Mononuclear cell (primary cell): ENCODE measurements around the gene IER5L. TPM values are rescaled to one million over a fixed set of nuclear protein-coding genes. Genes with fewer than 3 reads are reported as not detected.

Experiments
- H3K27me3 ChIP-seq: 2 replicates; pipeline ENCODE4 v1.6.0; 2011; ENCODE audit warnings: low read length, control low read depth; ENCODE audit not compliant: insufficient read depth
- H3K4me1 ChIP-seq: 2 replicates; pipeline ENCODE4 v1.5.1; 2011; ENCODE audit warnings: mild to moderate bottlenecking, low read length, control low read depth; ENCODE audit not compliant: insufficient read depth
- H3K4me3 ChIP-seq: 2 replicates; pipeline ENCODE4 v1.5.1; 2011; ENCODE audit warnings: mild to moderate bottlenecking, low read length, moderate library complexity
- H3K9me3 ChIP-seq: 2 replicates; pipeline ENCODE4 v1.5.1; 2011; ENCODE audit warnings: low read depth, mild to moderate bottlenecking, control low read depth, low read length
- total RNA-seq: library from RNA; depleted of rRNA; stranded (reverse); fragments of >200 nt; gene quantifications from one replicate; pipeline ENCODE4 v1.2.3, GENCODE V29; 2012

Gene IER5L
- 13.2 TPM for total RNA-seq

GRCh38 chr9:129177791-129178567 lies at the start of gene IER5L:
TSS of gene IER5L (minus strand) at chr9:129178261. CDS start at chr9:129178052, 209 bp downstream.
- Histone ChIP-seq H3K9me3 (no peaks in the 10 kb centered on the region), H3K4me1 (peaks cover 40% of the 10 kb centered on the region), H3K27me3 (peaks cover 6% of the 10 kb centered on the region), H3K4me3 (peak within 1 kb of the TSS; percentile 61)

GRCh38 chr9:129227843-129228189 lies 49.8 kb upstream of the IER5L start:
- Histone ChIP-seq H3K9me3 (no peaks in the 10 kb centered on the region), H3K27me3 (no peaks in the 10 kb centered on the region), H3K4me1 (peaks cover 8% of the 10 kb centered on the region), H3K4me3 (no peak overlapping the region)

- Histone ChIP-seq H3K27me3 (no peaks in the 10 kb centered on the region), H3K9me3 (no peaks in the 10 kb centered on the region), H3K4me1 (peaks cover 8% of the 10 kb centered on the region), H3K4me3 (no peak overlapping the region)
These were observed 47.8 kb upstream of the IER5L start for GRCh38 chr9:129225815-129226214.

GRCh38 chr9:129225490-129225778 lies 47.4 kb upstream of the IER5L start:
- peaks cover 8% of the 10 kb centered on the region for H3K4me1 ChIP-seq
- no peaks in the 10 kb centered on the region for H3K27me3 ChIP-seq
- H3K9me3 ChIP-seq, result no peaks in the 10 kb centered on the region
- H3K4me3 ChIP-seq, result no peak overlapping the region

- no peak overlapping the region for H3K4me3 ChIP-seq
- peaks cover 8% of the 10 kb centered on the region for H3K4me1 ChIP-seq
- H3K9me3 ChIP-seq, result no peaks in the 10 kb centered on the region
- no peaks in the 10 kb centered on the region for H3K27me3 ChIP-seq
These were observed 46.8 kb upstream of the IER5L start for GRCh38 chr9:129224618-129225489.

GRCh38 chr9:129223551-129224208 lies 45.6 kb upstream of the IER5L start:
- Histone ChIP-seq H3K27me3 (no peaks in the 10 kb centered on the region), H3K4me1 (peaks cover 8% of the 10 kb centered on the region), H3K9me3 (no peaks in the 10 kb centered on the region), H3K4me3 (no peak overlapping the region)

GRCh38 chr9:129222819-129223218 lies 44.8 kb upstream of the IER5L start:
- no peaks in the 10 kb centered on the region for H3K9me3 ChIP-seq
- H3K4me1 ChIP-seq, result peaks cover 8% of the 10 kb centered on the region
- no peak overlapping the region for H3K4me3 ChIP-seq
- no peaks in the 10 kb centered on the region for H3K27me3 ChIP-seq

- Histone ChIP-seq H3K4me3 (no peak overlapping the region), H3K4me1 (peaks cover 8% of the 10 kb centered on the region), H3K27me3 (no peaks in the 10 kb centered on the region), H3K9me3 (no peaks in the 10 kb centered on the region)
These were observed 44.0 kb upstream of the IER5L start for GRCh38 chr9:129221979-129222635.

GRCh38 chr9:129221233-129221632 lies 43.2 kb upstream of the IER5L start:
- peaks cover 6% of the 10 kb centered on the region for H3K4me1 ChIP-seq
- H3K9me3 ChIP-seq, result no peaks in the 10 kb centered on the region
- H3K27me3 ChIP-seq, result no peaks in the 10 kb centered on the region
- H3K4me3 ChIP-seq, result no peak overlapping the region

GRCh38 chr9:129220771-129221170 lies 42.7 kb upstream of the IER5L start:
- Histone ChIP-seq H3K4me3 (no peak overlapping the region), H3K4me1 (peaks cover 2% of the 10 kb centered on the region), H3K9me3 (no peaks in the 10 kb centered on the region), H3K27me3 (no peaks in the 10 kb centered on the region)

GRCh38 chr9:129218918-129219317 lies 40.9 kb upstream of the IER5L start:
- no peaks in the 10 kb centered on the region for H3K4me1 ChIP-seq
- no peak overlapping the region for H3K4me3 ChIP-seq
- no peaks in the 10 kb centered on the region for H3K27me3 ChIP-seq
- no peaks in the 10 kb centered on the region for H3K9me3 ChIP-seq

- Histone ChIP-seq H3K27me3 (no peaks in the 10 kb centered on the region), H3K4me1 (no peaks in the 10 kb centered on the region), H3K9me3 (no peaks in the 10 kb centered on the region), H3K4me3 (no peak overlapping the region)
These were observed 40.2 kb upstream of the IER5L start for GRCh38 chr9:129218272-129218625.

- Histone ChIP-seq H3K4me3 (no peak overlapping the region), H3K4me1 (peaks cover 8% of the 10 kb centered on the region), H3K9me3 (no peaks in the 10 kb centered on the region), H3K27me3 (no peaks in the 10 kb centered on the region)
These were observed 35.5 kb upstream of the IER5L start for GRCh38 chr9:129213551-129213950.

GRCh38 chr9:129211686-129212085 lies 33.6 kb upstream of the IER5L start:
- Histone ChIP-seq H3K4me1 (peaks cover 24% of the 10 kb centered on the region), H3K27me3 (no peaks in the 10 kb centered on the region), H3K9me3 (no peaks in the 10 kb centered on the region), H3K4me3 (no peak overlapping the region)

- no peak overlapping the region for H3K4me3 ChIP-seq
- no peaks in the 10 kb centered on the region for H3K27me3 ChIP-seq
- H3K9me3 ChIP-seq, result no peaks in the 10 kb centered on the region
- H3K4me1 ChIP-seq, result peaks cover 24% of the 10 kb centered on the region
These were observed 32.1 kb upstream of the IER5L start for GRCh38 chr9:129210125-129210524.
